Breast epithelium (tissue), 3 donors: ENCODE data around the gene U2AF2.

Experiments
- POLR2A ChIP-seq: fragments of 450-650 bp; IDR thresholded peaks from one replicate; pipeline ENCODE4 v1.6.1; 2016; ENCODE audit warnings: antibody characterized with exemption, mild to moderate bottlenecking, moderate library complexity
- TF ChIP-seq, protein P1 (sequence below), 3 donors: fragments of 450-650 bp; IDR thresholded peaks; one replicate each; pipeline ENCODE4 v1.5.1; 2016 to 2017; ENCODE audit warnings: antibody characterized with exemption in 3 of 3, mild to moderate bottlenecking in 3 of 3, moderate library complexity in 3 of 3

DNA sequence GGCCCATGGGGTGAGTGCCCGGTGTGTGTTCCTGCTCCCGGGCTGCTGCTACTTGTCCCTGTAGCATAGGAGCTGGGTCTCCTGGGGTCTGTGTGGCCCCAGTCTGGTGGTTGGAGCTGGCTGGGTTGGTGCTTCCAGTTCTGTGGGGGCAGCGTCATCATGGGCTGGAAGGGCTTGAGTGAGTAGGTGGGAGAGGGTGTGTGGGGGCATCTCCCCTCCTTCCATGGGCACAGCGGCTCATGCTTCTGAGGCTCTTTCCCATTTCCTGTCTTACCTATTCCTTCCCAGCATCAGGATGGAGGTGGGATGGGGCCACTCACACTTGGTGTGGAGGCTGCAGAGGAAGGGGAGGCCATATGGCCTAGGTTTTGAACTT lies 12.2 kb downstream of the U2AF2 start:
- TF ChIP-seq, protein P1, sequence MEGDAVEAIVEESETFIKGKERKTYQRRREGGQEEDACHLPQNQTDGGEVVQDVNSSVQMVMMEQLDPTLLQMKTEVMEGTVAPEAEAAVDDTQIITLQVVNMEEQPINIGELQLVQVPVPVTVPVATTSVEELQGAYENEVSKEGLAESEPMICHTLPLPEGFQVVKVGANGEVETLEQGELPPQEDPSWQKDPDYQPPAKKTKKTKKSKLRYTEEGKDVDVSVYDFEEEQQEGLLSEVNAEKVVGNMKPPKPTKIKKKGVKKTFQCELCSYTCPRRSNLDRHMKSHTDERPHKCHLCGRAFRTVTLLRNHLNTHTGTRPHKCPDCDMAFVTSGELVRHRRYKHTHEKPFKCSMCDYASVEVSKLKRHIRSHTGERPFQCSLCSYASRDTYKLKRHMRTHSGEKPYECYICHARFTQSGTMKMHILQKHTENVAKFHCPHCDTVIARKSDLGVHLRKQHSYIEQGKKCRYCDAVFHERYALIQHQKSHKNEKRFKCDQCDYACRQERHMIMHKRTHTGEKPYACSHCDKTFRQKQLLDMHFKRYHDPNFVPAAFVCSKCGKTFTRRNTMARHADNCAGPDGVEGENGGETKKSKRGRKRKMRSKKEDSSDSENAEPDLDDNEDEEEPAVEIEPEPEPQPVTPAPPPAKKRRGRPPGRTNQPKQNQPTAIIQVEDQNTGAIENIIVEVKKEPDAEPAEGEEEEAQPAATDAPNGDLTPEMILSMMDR (IDR thresholded peaks at IDR 0.05), result no peak
- no peak for TF ChIP-seq POLR2A
